ENCODE results near the gene SSR1.

DNA sequence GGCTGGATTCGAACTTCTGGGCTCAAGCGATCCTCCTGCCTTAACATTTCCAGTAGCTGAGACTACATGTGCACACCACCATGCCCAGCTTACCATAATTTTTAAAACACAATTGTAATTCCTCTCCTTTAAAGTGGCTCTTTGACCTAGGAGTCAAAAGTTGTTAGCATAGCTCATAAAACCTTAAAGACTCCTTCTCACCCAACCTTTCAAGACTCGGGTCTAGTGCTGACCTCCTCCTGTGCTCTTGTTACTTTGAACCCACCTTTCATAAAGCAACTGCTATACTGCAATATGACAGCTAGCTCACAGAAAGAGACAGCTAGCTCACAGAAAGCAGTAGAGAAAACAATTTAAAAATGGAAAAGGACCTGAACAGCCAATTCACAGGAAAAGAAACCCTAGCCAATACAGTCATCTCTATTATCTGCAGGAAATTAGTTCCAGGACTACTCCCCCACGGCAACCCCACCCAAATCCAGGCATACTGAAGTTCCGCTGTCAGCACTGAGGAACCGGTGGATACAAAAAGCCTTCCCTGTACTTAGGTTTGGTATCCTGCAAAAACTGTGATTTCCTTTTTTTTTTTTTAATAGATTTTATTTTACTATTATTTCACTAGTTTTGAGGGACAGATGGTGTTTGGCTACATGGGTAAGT is 20.3 kb downstream of the SSR1 start:
- TF ChIP-seq EZH2 (IDR thresholded peaks at IDR 0.05; ENCODE audit: insufficient read depth, low read length) = no peak
- no peak for TF ChIP-seq CTCF (IDR thresholded peaks at IDR 0.05; ENCODE audit: insufficient read depth, low read depth, low read length)

Measured in astrocyte (in vitro differentiated cells and primary cell).